SK-N-MC (cell line): ENCODE data around the gene CDYL.

Experiments
- EZH2 ChIP-seq: fragments of 200-600 bp; sonication (generic); IDR thresholded peaks from one replicate; pipeline ENCODE4 v1.6.1; 2017; ENCODE audit warnings: antibody characterized with exemption
- POLR2AphosphoS5 ChIP-seq: IDR thresholded peaks from 2 replicates; pipeline ENCODE4 v1.6.1; 2012; ENCODE audit warnings: mild to moderate bottlenecking, low read depth, low read length, borderline replicate concordance

GRCh38 chr6:4788482-4788881 is 12.3 kb downstream of the CDYL start:
- TF ChIP-seq POLR2AphosphoS5, result no peak
- TF ChIP-seq EZH2, result no peak
